ENCODE measurements around the gene NAXD.

NAXD gene

DNA sequence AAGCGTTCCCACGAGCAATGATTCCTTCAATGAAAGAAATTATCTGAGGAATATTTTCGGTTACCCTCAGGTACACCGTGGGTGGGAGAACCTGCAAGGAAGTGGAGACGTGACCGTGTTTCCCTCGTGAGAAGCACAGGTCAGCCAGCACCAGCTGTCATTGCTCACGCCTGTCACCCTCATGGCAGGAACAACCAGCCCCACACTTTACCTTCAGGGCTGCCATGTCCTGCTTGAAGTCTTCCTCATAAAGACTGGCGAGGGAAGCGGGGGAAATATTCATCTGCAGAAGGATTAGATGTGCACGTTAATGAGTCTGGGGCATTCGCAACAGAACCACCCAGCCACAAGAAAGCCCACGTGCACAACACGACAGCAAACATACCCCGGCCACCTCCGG is 72.4 kb downstream of the NAXD start:
- TF ChIP-seq, protein P1, sequence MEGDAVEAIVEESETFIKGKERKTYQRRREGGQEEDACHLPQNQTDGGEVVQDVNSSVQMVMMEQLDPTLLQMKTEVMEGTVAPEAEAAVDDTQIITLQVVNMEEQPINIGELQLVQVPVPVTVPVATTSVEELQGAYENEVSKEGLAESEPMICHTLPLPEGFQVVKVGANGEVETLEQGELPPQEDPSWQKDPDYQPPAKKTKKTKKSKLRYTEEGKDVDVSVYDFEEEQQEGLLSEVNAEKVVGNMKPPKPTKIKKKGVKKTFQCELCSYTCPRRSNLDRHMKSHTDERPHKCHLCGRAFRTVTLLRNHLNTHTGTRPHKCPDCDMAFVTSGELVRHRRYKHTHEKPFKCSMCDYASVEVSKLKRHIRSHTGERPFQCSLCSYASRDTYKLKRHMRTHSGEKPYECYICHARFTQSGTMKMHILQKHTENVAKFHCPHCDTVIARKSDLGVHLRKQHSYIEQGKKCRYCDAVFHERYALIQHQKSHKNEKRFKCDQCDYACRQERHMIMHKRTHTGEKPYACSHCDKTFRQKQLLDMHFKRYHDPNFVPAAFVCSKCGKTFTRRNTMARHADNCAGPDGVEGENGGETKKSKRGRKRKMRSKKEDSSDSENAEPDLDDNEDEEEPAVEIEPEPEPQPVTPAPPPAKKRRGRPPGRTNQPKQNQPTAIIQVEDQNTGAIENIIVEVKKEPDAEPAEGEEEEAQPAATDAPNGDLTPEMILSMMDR (IDR thresholded peaks at IDR 0.05; ENCODE audit: low read depth, low read length): no peak
- H3K4me3 ChIP-seq (ENCODE audit: low read depth, low read length): no peak overlapping the region
- in situ Hi-C loops (cut with HindIII; ENCODE audit: low sequenced_read_pairs): no loop called here
- DNase-seq (ENCODE audit: low read depth, low spot score): no peak

DNA sequence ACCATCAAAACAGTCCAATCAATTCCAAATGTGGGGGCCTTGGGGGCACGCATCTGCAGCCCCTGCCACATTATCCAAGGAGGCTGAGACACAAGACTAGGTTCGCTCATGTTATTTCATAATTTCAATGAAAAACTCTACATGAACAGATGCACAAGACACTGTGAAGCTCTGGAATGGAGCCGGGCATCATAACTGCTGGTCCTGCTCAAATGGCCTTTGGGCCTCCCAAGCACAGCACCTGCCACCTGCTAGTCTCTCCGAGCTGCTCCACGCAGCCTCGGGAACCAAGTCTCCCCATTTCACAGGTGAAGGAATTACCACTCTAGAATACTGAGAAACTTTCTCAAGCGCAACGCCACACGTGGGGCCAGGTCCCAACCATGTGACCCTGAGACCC is 73.7 kb downstream of the NAXD start:
- TF ChIP-seq, protein P1 (IDR thresholded peaks at IDR 0.05; ENCODE audit: low read depth, low read length): no peak
- no peak overlapping the region for H3K4me3 ChIP-seq (ENCODE audit: low read depth, low read length)
- in situ Hi-C loops (cut with HindIII; ENCODE audit: low sequenced_read_pairs): no loop called here
- DNase-seq (ENCODE audit: low read depth, low spot score): no peak
